KMS-11 (cell line): Measurements from ENCODE around the gene AGPAT2.

Experiments
- H2AFZ ChIP-seq: fragments of 200-600 bp; sonication (generic); 2 replicates; pipeline ENCODE4 v1.6.1; 2016; ENCODE audit warnings: antibody characterized with exemption, mixed run types, low read depth
- H3K27ac ChIP-seq: fragments of 200-600 bp; sonication (generic); 2 replicates; pipeline ENCODE4 v1.6.1; 2016; ENCODE audit warnings: mild to moderate bottlenecking, mixed run types
- H3K27me3 ChIP-seq: fragments of 200-600 bp; sonication (generic); 2 replicates; pipeline ENCODE4 v1.6.1; 2017; ENCODE audit warnings: mild to moderate bottlenecking, low read depth, mixed run types, moderate library complexity; ENCODE audit not compliant: insufficient read depth
- H3K36me3 ChIP-seq: fragments of 200-600 bp; sonication (generic); 2 replicates; pipeline ENCODE4 v1.6.1; 2017; ENCODE audit warnings: mild to moderate bottlenecking, mixed run types; ENCODE audit not compliant: insufficient read depth
- H3K4me1 ChIP-seq: fragments of 200-600 bp; sonication (generic); 2 replicates; pipeline ENCODE4 v1.6.1; 2016; ENCODE audit warnings: mild to moderate bottlenecking, low read depth, mixed run types; ENCODE audit not compliant: poor library complexity, severe bottlenecking
- H3K4me2 ChIP-seq: fragments of 200-600 bp; sonication (generic); 2 replicates; pipeline ENCODE4 v1.7.0; 2016; ENCODE audit warnings: mild to moderate bottlenecking, mixed run types
- H3K4me3 ChIP-seq: fragments of 200-600 bp; sonication (generic); IDR thresholded peaks from 2 replicates; pipeline ENCODE4 v1.6.1; 2017; ENCODE audit warnings: low read depth, low read length, mixed read lengths; ENCODE audit not compliant: insufficient read depth
- H3K79me2 ChIP-seq: fragments of 200-600 bp; sonication (generic); 2 replicates; pipeline ENCODE4 v1.6.1; 2016; ENCODE audit warnings: low read depth, mixed run types; ENCODE audit not compliant: insufficient read depth
- H3K9ac ChIP-seq: fragments of 200-600 bp; sonication (generic); 2 replicates; pipeline ENCODE4 v1.6.1; 2016; ENCODE audit warnings: mild to moderate bottlenecking, mixed run types
- H4K20me1 ChIP-seq: fragments of 200-600 bp; sonication (generic); 2 replicates; pipeline ENCODE4 v1.6.1; 2016; ENCODE audit warnings: mild to moderate bottlenecking, mixed run types; ENCODE audit not compliant: insufficient read depth
- TF ChIP-seq, protein P1 (sequence below): fragments of 200-600 bp; sonication (generic); conservative IDR thresholded peaks from 2 replicates; pipeline ENCODE4 v1.6.1; 2017; ENCODE audit warnings: low read depth, mild to moderate bottlenecking, antibody characterized with exemption, low read length, moderate library complexity, mixed read lengths

The AGPAT2 gene

DNA sequence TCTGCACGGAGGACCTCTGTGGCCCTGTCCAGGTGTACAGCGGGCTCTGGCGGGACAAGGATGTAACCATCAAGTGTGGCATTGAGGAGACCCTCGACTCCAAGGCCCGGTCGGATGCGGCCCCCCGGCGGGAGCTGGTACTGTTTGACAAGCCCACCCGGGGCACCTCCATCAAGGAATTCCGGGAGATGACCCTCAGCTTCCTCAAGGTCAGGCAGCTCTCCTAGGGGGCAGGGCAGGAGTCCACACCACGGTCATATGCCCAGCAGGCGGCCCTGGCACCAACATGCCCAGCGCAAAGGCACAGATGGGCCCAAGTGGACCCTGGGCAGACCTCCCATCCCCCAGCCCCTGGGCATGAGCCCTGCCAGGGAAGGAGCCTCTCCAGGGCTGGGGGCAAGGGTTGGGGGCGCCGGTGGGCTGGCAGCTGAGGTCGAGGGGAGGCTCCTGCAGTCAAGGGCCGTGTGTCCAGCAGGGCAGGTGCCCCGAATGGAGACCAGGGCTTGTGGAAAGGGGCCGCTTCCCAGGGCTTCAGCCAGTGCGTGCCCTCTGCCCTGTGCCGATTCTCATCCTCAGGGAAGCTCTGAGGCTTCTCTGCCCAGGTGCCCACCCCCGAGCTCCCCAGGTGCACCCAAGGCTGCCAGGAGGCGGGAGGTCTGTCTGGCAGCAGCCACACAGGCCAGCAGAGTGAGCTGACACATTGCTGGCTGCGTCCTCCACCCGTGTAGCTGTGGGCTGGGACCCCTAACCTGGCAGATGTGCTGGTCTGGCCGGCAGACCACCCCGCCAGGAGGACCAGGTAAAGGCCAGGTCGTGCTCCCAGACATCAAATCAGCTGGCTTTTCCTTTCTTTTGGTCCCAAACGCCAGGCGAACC is 35.1 kb upstream of the AGPAT2 start:
- Histone ChIP-seq H3K27ac (no peak overlapping the region), H3K36me3 (no peaks in the 10 kb centered on the region; the same call in 1 of the 2 replicates), H4K20me1 (peaks cover 33% of the 10 kb centered on the region), H3K4me3 (no peak overlapping the region), H3K79me2 (peaks cover 22% of the 10 kb centered on the region), H3K4me1 (peaks cover 14% of the 10 kb centered on the region), H3K27me3 (no peaks in the 10 kb centered on the region), H3K9ac (no peak overlapping the region), H2AFZ (no peak overlapping the region), H3K4me2 (no peak overlapping the region)
- TF ChIP-seq, protein P1, sequence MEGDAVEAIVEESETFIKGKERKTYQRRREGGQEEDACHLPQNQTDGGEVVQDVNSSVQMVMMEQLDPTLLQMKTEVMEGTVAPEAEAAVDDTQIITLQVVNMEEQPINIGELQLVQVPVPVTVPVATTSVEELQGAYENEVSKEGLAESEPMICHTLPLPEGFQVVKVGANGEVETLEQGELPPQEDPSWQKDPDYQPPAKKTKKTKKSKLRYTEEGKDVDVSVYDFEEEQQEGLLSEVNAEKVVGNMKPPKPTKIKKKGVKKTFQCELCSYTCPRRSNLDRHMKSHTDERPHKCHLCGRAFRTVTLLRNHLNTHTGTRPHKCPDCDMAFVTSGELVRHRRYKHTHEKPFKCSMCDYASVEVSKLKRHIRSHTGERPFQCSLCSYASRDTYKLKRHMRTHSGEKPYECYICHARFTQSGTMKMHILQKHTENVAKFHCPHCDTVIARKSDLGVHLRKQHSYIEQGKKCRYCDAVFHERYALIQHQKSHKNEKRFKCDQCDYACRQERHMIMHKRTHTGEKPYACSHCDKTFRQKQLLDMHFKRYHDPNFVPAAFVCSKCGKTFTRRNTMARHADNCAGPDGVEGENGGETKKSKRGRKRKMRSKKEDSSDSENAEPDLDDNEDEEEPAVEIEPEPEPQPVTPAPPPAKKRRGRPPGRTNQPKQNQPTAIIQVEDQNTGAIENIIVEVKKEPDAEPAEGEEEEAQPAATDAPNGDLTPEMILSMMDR = no peak

DNA sequence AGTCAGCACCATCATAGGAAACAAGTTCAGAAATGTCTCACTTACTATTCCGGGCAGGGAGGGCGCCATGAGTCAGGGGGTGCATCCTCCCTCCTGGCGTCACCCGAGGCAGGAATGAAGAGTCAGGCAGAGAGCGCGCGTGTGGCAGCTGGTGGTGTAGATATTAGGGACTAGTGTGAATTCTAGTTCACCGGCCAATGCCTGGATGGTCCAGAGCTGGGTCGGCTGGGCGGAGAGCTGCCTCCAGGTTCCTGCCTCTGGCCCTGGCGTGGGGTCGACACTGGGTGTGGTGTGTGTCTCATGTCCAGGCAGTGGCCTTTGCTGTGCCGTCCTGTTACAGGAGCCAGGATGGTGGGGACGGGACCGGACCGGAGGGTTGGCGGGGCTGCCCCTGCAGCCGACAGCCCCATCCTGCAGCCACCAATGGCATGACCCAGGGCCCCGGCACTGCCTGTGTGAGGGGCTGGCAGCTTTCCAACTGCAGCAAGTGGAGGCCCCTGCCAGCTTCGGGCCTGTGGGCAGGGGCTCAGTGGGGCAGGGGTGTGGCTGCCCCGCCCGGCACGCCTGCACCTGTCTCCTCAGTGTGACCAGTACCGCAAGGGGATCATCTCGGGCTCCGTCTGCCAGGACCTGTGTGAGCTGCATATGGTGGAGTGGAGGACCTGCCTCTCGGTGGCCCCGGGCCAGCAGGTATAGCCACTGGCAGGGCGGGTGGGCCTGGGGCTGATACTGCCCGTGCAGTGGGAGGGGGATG is 34.3 kb upstream of the AGPAT2 start:
- no peak overlapping the region for H3K27ac ChIP-seq
- no peak overlapping the region for H2AFZ ChIP-seq
- no peaks in the 10 kb centered on the region for H3K27me3 ChIP-seq
- peaks cover 11% of the 10 kb centered on the region for H3K4me1 ChIP-seq
- H3K36me3 ChIP-seq = no peaks in the 10 kb centered on the region; the same call in 1 of the 2 replicates
- H3K79me2 ChIP-seq = peaks cover 14% of the 10 kb centered on the region
- no peak overlapping the region for H3K4me3 ChIP-seq
- no peak overlapping the region for H3K4me2 ChIP-seq
- TF ChIP-seq, protein P1 = no peak
- peaks cover 25% of the 10 kb centered on the region for H4K20me1 ChIP-seq
- H3K9ac ChIP-seq = no peak overlapping the region

DNA sequence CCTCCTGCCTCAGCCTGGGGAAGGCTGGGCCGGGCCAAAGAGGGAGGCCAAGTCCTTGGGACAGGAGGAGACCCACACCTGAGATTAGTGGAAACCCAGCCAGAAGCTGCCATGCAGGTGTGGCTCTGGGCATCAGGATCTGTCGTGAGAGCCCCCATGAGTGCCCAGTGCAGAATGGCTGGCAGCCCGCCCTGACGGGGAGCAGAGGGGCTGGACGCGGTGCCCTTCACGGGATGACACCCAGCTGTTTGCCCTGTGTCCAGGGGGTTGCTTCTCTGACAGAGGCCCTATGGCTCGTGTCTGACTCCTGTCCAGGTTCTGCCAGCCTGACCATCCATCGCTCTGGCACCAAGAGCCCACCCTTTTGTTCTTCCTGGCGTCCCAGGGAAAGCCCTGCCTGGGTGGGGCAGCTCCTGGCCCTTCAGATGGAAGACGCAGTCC is 33.7 kb upstream of the AGPAT2 start:
- Histone ChIP-seq H3K4me2 (no peak overlapping the region), H3K27me3 (no peaks in the 10 kb centered on the region), H3K36me3 (no peaks in the 10 kb centered on the region; the same call in 1 of the 2 replicates), H3K4me1 (peaks cover 6% of the 10 kb centered on the region), H2AFZ (no peak overlapping the region), H4K20me1 (peaks cover 19% of the 10 kb centered on the region), H3K79me2 (peaks cover 8% of the 10 kb centered on the region; the same call in 1 of the 2 replicates), H3K27ac (no peak overlapping the region), H3K4me3 (no peak overlapping the region), H3K9ac (no peak overlapping the region)
- TF ChIP-seq, protein P1 = no peak

DNA sequence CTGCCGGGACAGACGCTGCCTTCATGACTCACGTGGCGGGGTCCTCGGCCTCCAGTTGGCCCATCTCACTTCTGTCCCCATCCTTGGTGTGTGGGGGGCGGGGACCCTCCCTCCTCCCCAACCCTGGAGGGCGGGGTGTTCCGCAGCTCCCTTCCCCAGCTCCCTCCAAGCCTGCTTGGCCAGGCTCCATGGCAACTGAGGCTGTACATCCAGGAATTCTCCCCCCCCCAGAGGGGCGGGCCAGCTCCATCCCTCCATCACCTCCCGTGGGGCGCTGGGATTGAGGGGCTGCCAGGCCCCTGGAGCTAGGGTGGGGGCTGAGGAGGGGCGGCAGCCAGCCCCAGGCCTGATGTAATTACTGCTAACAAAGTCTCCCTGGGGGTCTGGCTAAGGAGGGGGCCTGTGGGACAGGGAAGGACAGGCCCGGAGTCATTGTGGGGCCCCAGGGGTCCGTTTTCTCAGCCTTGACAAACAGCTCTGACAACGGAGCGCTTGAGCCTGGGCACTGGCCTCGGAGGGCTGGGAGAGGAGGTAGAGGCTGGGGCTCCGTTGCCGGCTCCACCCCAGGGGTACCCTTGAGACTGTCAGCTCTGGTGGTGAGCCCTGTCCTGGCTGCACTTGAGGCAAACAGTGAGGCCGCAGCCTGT is 33.1 kb upstream of the AGPAT2 start:
- Histone ChIP-seq H3K4me1 (peaks cover 2% of the 10 kb centered on the region), H3K36me3 (no peaks in the 10 kb centered on the region; the same call in 1 of the 2 replicates), H3K4me2 (no peak overlapping the region), H3K27ac (no peak overlapping the region), H3K27me3 (no peaks in the 10 kb centered on the region), H3K79me2 (peaks cover 2% of the 10 kb centered on the region; the same call in 1 of the 2 replicates), H4K20me1 (peaks cover 16% of the 10 kb centered on the region), H3K9ac (no peak overlapping the region), H3K4me3 (no peak overlapping the region), H2AFZ (no peak overlapping the region)
- TF ChIP-seq, protein P1 = no peak
